ENCODE results near the gene GPR34.
"Not testable (repeated sequence)": the region's sequence is repeated elsewhere in the genome, so short reads cannot be mapped to it uniquely, and the experiment has no call there.

Gene GPR34

GRCh38 chrX:41664908-41665307, 23.9 kb upstream of the GPR34 start:
- H3K27ac ChIP-seq: no peak overlapping the region
- TF ChIP-seq ZFX (IDR thresholded peaks at IDR 0.05; ENCODE audit: borderline replicate concordance) (no peak), CTCF (IDR thresholded peaks at IDR 0.05) (no peak)

- TF ChIP-seq ZFX (IDR thresholded peaks at IDR 0.05; ENCODE audit: borderline replicate concordance) (no peak), CTCF (IDR thresholded peaks at IDR 0.05) (no peak)
- H3K27ac ChIP-seq: no peak overlapping the region
Observed at GRCh38 chrX:41665686-41666085, 23.1 kb upstream of the GPR34 start.

- no peak overlapping the region for H3K27ac ChIP-seq
- TF ChIP-seq ZFX (IDR thresholded peaks at IDR 0.05; ENCODE audit: borderline replicate concordance): no peak
- no peak for TF ChIP-seq CTCF (IDR thresholded peaks at IDR 0.05)
Observed at GRCh38 chrX:41666251-41666650, 22.5 kb upstream of the GPR34 start.

- H3K27ac ChIP-seq: no peak overlapping the region
- no peak for TF ChIP-seq ZFX (IDR thresholded peaks at IDR 0.05; ENCODE audit: borderline replicate concordance)
- no peak for TF ChIP-seq CTCF (IDR thresholded peaks at IDR 0.05)
Observed at GRCh38 chrX:41667631-41668030, 21.1 kb upstream of the GPR34 start.

GRCh38 chrX:41670112-41670511, 18.7 kb upstream of the GPR34 start:
- TF ChIP-seq ZFX (IDR thresholded peaks at IDR 0.05; ENCODE audit: borderline replicate concordance): no peak
- no peak for TF ChIP-seq CTCF (IDR thresholded peaks at IDR 0.05)

GRCh38 chrX:41671082-41671481, 17.7 kb upstream of the GPR34 start:
- TF ChIP-seq CTCF (IDR thresholded peaks at IDR 0.05): no peak
- no peak for TF ChIP-seq ZFX (IDR thresholded peaks at IDR 0.05; ENCODE audit: borderline replicate concordance)
- H3K27ac ChIP-seq: no peak overlapping the region

More at GRCh38 chrX:41670112-41670511, 18.7 kb upstream of the GPR34 start:
- no peak overlapping the region for H3K27ac ChIP-seq

- no peak for TF ChIP-seq ZFX (IDR thresholded peaks at IDR 0.05; ENCODE audit: borderline replicate concordance)
- TF ChIP-seq CTCF (IDR thresholded peaks at IDR 0.05): no peak
- H3K27ac ChIP-seq: no peak overlapping the region
Observed at GRCh38 chrX:41672643-41673042, 16.1 kb upstream of the GPR34 start.

- not testable (repeated sequence) for H3K27ac ChIP-seq
Observed at GRCh38 chrX:41676361-41676760, 12.4 kb upstream of the GPR34 start.
